Body of pancreas (tissue), 4 donors: Measurements from ENCODE around the gene TMEM181. TPM values are rescaled to one million over a fixed set of nuclear protein-coding genes. Genes with fewer than 3 reads are reported as not detected.
A peak's percentile ranks its signal among the peaks of the same experiment; 100 is the strongest.

Source experiments
- ATAC-seq: fragments of 150-250 bp; one replicate; pipeline ENCODE4 v1.9.1; 2016
- DNase-seq, 4 donors: peaks; one replicate each; pipeline ENCODE4 v3.0.0-alpha.2; 2019
- H3K27ac ChIP-seq, 4 donors: fragments of 200-600 bp; sonication (generic); 1 replicate in 3 of 4; 2 replicates in 1 of 4; pipeline versions ENCODE4 v1.5.1 to v1.6.1; 2016 to 2019; ENCODE audit warnings: mild to moderate bottlenecking in 1 of 4, mixed read lengths in 1 of 4, moderate library complexity in 1 of 4
- H3K27me3 ChIP-seq, 2 donors: fragments of 200-600 bp; sonication (generic); one replicate each; pipeline ENCODE4 v1.6.0; 2016; ENCODE audit warnings: mild to moderate bottlenecking in 1 of 2
- H3K36me3 ChIP-seq, 2 donors: fragments of 200-600 bp; sonication (generic); replicated peaks in 1 of 2; 2 replicates each; pipeline ENCODE4 v1.5.1; 2016; ENCODE audit warnings: low read depth in 2 of 2; ENCODE audit not compliant: insufficient read depth in 1 of 2
- H3K4me1 ChIP-seq: fragments of 200-600 bp; sonication (generic); one replicate; pipeline ENCODE4 v1.6.0; 2016
- H3K4me3 ChIP-seq, 2 donors: fragments of 200-600 bp; sonication (generic); 1 replicate in 1 of 2; 2 replicates in 1 of 2; pipeline ENCODE4 v1.5.1; 2016 to 2019
- H3K9me3 ChIP-seq, 3 donors: fragments of 200-600 bp; sonication (generic); 1 replicate in 2 of 3; 2 replicates in 1 of 3; pipeline ENCODE4 v1.5.1; 2016
- POLR2A ChIP-seq, 3 donors: fragments of 450-650 bp; IDR thresholded peaks; one replicate each; pipeline ENCODE4 v1.6.1; 2016; ENCODE audit warnings: antibody characterized with exemption in 3 of 3, mild to moderate bottlenecking in 2 of 3
- WGBS, 2 donors: methylation state at CpG; one replicate each; pipeline ENCODE4 v1.1.5; 2017; 5-methylcytosine and 5-hydroxymethylcytosine counted together
- intact Hi-C: fragments of 100-400 bp; cut with DNase I; formaldehyde crosslinking; loops from one replicate; pipeline ENCODE4 v1.15.1; 2023
- total RNA-seq, 2 donors: library from RNA; depleted of rRNA; stranded (reverse); fragments of >200 nt; gene quantifications; one replicate each; pipeline ENCODE4 v1.1.0, GENCODE V29; 2016
- TF ChIP-seq, protein P1 (sequence below), 7 experiments: fragments of 450-650 bp in 4 of 7; fragments of 200-600 bp in 3 of 7; sonication (generic) in 3 of 7; IDR thresholded peaks; one replicate each; pipeline ENCODE4 v1.5.1; 2016 to 2019; ENCODE audit warnings: antibody characterized with exemption in 7 of 7

Gene TMEM181
- total RNA-seq, 2 donors from 2014 or later = 19.8 to 34.2 TPM

GRCh38 chr6:158571826-158572652, 12.1 kb downstream of the TMEM181 start:
- Histone ChIP-seq H3K4me1 (peaks cover 77% of the 10 kb centered on the region), H3K27ac (peak overlapping the region; percentile 72 to 89 (median 84)), H3K36me3 (no peaks in the 10 kb centered on the region), H3K27me3 (no peaks in the 10 kb centered on the region), H3K9me3 (no peaks in the 10 kb centered on the region), H3K4me3 (no peak overlapping the region)
- peak; percentile 83 to 93 (median 92) for DNase-seq
- peak; percentile 97 for ATAC-seq
- TF ChIP-seq, protein P1, sequence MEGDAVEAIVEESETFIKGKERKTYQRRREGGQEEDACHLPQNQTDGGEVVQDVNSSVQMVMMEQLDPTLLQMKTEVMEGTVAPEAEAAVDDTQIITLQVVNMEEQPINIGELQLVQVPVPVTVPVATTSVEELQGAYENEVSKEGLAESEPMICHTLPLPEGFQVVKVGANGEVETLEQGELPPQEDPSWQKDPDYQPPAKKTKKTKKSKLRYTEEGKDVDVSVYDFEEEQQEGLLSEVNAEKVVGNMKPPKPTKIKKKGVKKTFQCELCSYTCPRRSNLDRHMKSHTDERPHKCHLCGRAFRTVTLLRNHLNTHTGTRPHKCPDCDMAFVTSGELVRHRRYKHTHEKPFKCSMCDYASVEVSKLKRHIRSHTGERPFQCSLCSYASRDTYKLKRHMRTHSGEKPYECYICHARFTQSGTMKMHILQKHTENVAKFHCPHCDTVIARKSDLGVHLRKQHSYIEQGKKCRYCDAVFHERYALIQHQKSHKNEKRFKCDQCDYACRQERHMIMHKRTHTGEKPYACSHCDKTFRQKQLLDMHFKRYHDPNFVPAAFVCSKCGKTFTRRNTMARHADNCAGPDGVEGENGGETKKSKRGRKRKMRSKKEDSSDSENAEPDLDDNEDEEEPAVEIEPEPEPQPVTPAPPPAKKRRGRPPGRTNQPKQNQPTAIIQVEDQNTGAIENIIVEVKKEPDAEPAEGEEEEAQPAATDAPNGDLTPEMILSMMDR (IDR thresholded peaks at IDR 0.05) = peak in 3 of 7 experiments; percentile 7 to 31 (median 30)
- peak; percentile 35 to 60 (median 51) for TF ChIP-seq POLR2A (IDR thresholded peaks at IDR 0.05)
- intact Hi-C loops = no loop called here
- WGBS, 2 donors = 16 to 35% methylated on average over 9 to 26 of the region's 26 CpGs

DNA sequence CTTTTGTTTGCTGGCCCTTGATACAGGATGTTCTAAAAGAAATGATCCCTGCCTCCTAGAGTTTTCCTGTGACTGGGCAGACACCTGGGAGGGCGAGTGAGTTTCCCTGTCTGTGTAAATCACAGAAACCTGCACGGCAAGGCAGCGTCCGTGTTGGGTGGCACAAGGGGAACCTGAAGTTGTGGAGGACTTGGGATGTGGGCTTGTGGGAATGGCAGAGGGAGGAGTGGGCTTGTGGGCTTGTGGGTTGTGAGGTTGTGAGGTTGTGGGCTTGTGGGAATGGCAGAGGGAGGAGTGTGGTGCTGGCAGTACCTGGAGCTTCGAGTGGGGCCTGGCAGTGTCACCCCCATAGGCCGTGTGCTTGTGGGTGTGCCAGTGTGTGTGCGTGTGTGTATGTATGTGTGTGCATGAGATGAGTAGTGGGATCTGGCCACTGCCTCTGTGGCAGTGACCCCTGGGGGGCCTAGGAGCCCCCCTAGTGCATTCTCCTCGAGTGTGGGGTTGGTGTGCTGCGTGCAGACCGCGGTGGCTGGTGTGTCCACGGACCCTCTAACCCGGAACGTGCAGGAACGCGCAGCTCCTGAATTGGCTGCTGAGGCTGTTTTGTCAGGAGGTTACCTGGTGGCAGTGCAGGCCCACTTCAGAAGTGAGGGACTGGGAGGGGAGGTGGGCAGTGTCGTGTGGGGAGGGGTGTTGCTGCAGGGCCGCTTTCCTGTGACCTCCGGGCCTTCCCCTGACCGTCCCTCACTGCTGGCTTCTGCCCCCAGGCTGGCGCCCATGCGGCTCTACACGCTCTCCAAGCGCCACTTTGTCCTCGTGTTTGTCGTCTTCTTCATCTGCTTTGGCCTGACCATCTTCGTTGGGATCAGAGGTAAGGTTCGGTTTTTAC, 13.0 kb downstream of the TMEM181 start:
- ATAC-seq (no peak), DNase-seq (no peak)
- intact Hi-C loops = no loop called here
- Histone ChIP-seq H3K9me3 (no peaks in the 10 kb centered on the region), H3K36me3 (no peaks in the 10 kb centered on the region), H3K27ac (peak overlapping the region in 3 of 4 donors; percentile 81 to 89 (median 88)), H3K4me1 (peaks cover 70% of the 10 kb centered on the region), H3K27me3 (no peaks in the 10 kb centered on the region), H3K4me3 (no peak overlapping the region)
- TF ChIP-seq, protein P1 (IDR thresholded peaks at IDR 0.05) = no peak
- no peak for TF ChIP-seq POLR2A (IDR thresholded peaks at IDR 0.05)
- WGBS, 2 donors = 77 to 83% methylated on average over 23 to 28 of the region's 28 CpGs

DNA sequence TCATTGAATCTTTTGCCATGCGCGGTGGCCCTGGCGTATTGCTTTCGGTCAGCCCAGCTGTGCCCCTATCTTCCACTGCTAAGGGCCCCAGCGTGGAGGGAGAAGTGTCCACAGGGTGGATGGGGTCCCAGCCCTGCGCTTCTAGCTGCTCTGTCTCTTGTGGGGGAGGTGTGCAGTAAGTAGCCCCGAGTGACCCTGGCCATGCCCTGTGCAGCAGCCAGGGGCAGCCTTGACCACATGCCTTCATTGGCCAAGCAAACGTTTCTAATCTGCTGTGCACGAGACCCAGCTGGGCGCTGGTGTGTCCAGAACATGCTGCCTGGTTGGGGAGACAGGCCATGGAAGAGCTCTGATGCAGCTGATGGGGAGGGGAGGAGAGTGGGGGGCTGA, 13.6 kb downstream of the TMEM181 start:
- WGBS, 2 donors = 68 to 98% methylated on average over 6 to 10 of the region's 10 CpGs
- DNase-seq (no peak), ATAC-seq (no peak)
- no peaks in the 10 kb centered on the region for H3K9me3 ChIP-seq
- peaks cover 68% of the 10 kb centered on the region for H3K4me1 ChIP-seq
- H3K4me3 ChIP-seq = no peak overlapping the region
- intact Hi-C loops = no loop called here
- TF ChIP-seq POLR2A (IDR thresholded peaks at IDR 0.05) = no peak
- TF ChIP-seq, protein P1 (IDR thresholded peaks at IDR 0.05) = no peak
- no peaks in the 10 kb centered on the region for H3K27me3 ChIP-seq
- H3K27ac ChIP-seq = no peak overlapping the region
- no peaks in the 10 kb centered on the region for H3K36me3 ChIP-seq

GRCh38 chr6:158574800-158575199, 14.9 kb downstream of the TMEM181 start:
- Histone ChIP-seq H3K4me1 (peaks cover 65% of the 10 kb centered on the region), H3K9me3 (no peaks in the 10 kb centered on the region), H3K27ac (peak overlapping the region in 1 of 4 donors; percentile 43), H3K4me3 (no peak overlapping the region), H3K36me3 (no peaks in the 10 kb centered on the region), H3K27me3 (no peaks in the 10 kb centered on the region)
- 34 to 35% methylated on average over 3 of the region's 3 CpGs for WGBS, 2 donors
- no peak for DNase-seq
- no peak for TF ChIP-seq POLR2A (IDR thresholded peaks at IDR 0.05)
- TF ChIP-seq, protein P1 (IDR thresholded peaks at IDR 0.05) = no peak
- intact Hi-C loops = no loop called here
- no peak for ATAC-seq
